NCI-H1417 treated with DMSO at 0.1 percent for 48 hours (cell line): ENCODE measurements around the gene ARID2.

Experiments used
- DNase-seq: peaks from one replicate; lab custom pipeline; 2025; lab: John Stamatoyannopoulos, UW

Gene ARID2

GRCh38 chr12:45939759-45940158, 210.3 kb downstream of the ARID2 start:
- DNase-seq: no peak

- no peak for DNase-seq
Observed at GRCh38 chr12:45944771-45945170, 215.3 kb downstream of the ARID2 start.

- DNase-seq: no peak
Observed at GRCh38 chr12:45946435-45946834, 216.9 kb downstream of the ARID2 start.

- no peak for DNase-seq
Observed at GRCh38 chr12:45948546-45948945, 219.0 kb downstream of the ARID2 start.
